ENCODE data around the gene TLE4.
"Not testable (repeated sequence)": the region's sequence is repeated elsewhere in the genome, so short reads cannot be mapped to it uniquely, and the experiment has no call there.

Gene TLE4

GRCh38 chr9:79637177-79637925 is 65.6 kb downstream of the TLE4 start:
- H3K27ac ChIP-seq = no peak overlapping the region
- no peak overlapping the region for H3K4me3 ChIP-seq (ENCODE audit: low read depth, low read length)
- no peak for TF ChIP-seq CTCF (IDR thresholded peaks at IDR 0.05; ENCODE audit: low read depth, low read length, missing control alignments)
- in situ Hi-C loops (cut with HindIII; ENCODE audit: low pct_ligation_motif_present, low sequenced_read_pairs) = no loop called here
- no peak for DNase-seq
- H3K27me3 ChIP-seq (replicated peaks) = no peaks in the 10 kb centered on the region
- H3K36me3 ChIP-seq (replicated peaks) = no peaks in the 10 kb centered on the region

GRCh38 chr9:79638806-79639205 is 67.0 kb downstream of the TLE4 start:
- no peaks in the 10 kb centered on the region for H3K36me3 ChIP-seq (replicated peaks)
- H3K27me3 ChIP-seq (replicated peaks) = no peaks in the 10 kb centered on the region
- no peak for TF ChIP-seq CTCF (IDR thresholded peaks at IDR 0.05; ENCODE audit: low read depth, low read length, missing control alignments)
- in situ Hi-C loops (cut with HindIII; ENCODE audit: low pct_ligation_motif_present, low sequenced_read_pairs) = no loop called here
- H3K4me3 ChIP-seq (ENCODE audit: low read depth, low read length) = no peak overlapping the region
- H3K27ac ChIP-seq = no peak overlapping the region
- no peak for DNase-seq

GRCh38 chr9:79639354-79639753 is 67.6 kb downstream of the TLE4 start:
- no peak for TF ChIP-seq CTCF (IDR thresholded peaks at IDR 0.05; ENCODE audit: low read depth, low read length, missing control alignments)
- Histone ChIP-seq H3K27me3 (replicated peaks) (no peaks in the 10 kb centered on the region), H3K36me3 (replicated peaks) (no peaks in the 10 kb centered on the region), H3K27ac (no peak overlapping the region), H3K4me3 (ENCODE audit: low read depth, low read length) (no peak overlapping the region)
- no peak for DNase-seq
- in situ Hi-C loops (cut with HindIII; ENCODE audit: low pct_ligation_motif_present, low sequenced_read_pairs) = no loop called here

GRCh38 chr9:79640067-79640466 is 68.3 kb downstream of the TLE4 start:
- H3K4me3 ChIP-seq (ENCODE audit: low read depth, low read length); DNase-seq; H3K27me3 ChIP-seq (replicated peaks); H3K27ac ChIP-seq; in situ Hi-C loops (cut with HindIII; ENCODE audit: low pct_ligation_motif_present, low sequenced_read_pairs); H3K36me3 ChIP-seq (replicated peaks): not testable (repeated sequence)

- no peak for TF ChIP-seq CTCF (IDR thresholded peaks at IDR 0.05; ENCODE audit: low read depth, low read length, missing control alignments)
- H3K27me3 ChIP-seq (replicated peaks) = no peaks in the 10 kb centered on the region
- no peaks in the 10 kb centered on the region for H3K36me3 ChIP-seq (replicated peaks)
- no peak for DNase-seq
- H3K27ac ChIP-seq = no peak overlapping the region
- in situ Hi-C loops (cut with HindIII; ENCODE audit: low pct_ligation_motif_present, low sequenced_read_pairs) = no loop called here
- H3K4me3 ChIP-seq (ENCODE audit: low read depth, low read length) = no peak overlapping the region
Observed at GRCh38 chr9:79641070-79641469, 69.3 kb downstream of the TLE4 start.

GRCh38 chr9:79642671-79643070 is 70.9 kb downstream of the TLE4 start:
- no peak for DNase-seq
- no peak overlapping the region for H3K27ac ChIP-seq
- H3K4me3 ChIP-seq (ENCODE audit: low read depth, low read length) = no peak overlapping the region
- no peaks in the 10 kb centered on the region for H3K36me3 ChIP-seq (replicated peaks)
- H3K27me3 ChIP-seq (replicated peaks) = no peaks in the 10 kb centered on the region
- no peak for TF ChIP-seq CTCF (IDR thresholded peaks at IDR 0.05; ENCODE audit: low read depth, low read length, missing control alignments)
- in situ Hi-C loops (cut with HindIII; ENCODE audit: low pct_ligation_motif_present, low sequenced_read_pairs) = no loop called here
